HG03097 (cell line): ENCODE measurements around the gene HVCN1.
"Not testable (repeated sequence)": the region's sequence is repeated elsewhere in the genome, so short reads cannot be mapped to it uniquely, and the experiment has no call there.

Experiments used
- ATAC-seq: cut with Tn5 transposase; IDR thresholded peaks from one replicate; pipeline ENCODE4 v1.9.1; 2021; ENCODE audit not compliant: unreplicated experiment, low FRiP score

HVCN1 gene

GRCh38 chr12:110688446-110689280, at the start of gene HVCN1:
Gene HVCN1 (minus strand): TSS chr12:110689115. CDS start chr12:110683245, 5,870 bp downstream.
- no peak for ATAC-seq

GRCh38 chr12:110737532-110737931, 48.6 kb upstream of the HVCN1 start:
- no peak for ATAC-seq

GRCh38 chr12:110737016-110737415, 48.1 kb upstream of the HVCN1 start:
- ATAC-seq = not testable (repeated sequence)

GRCh38 chr12:110733900-110734299, 45.0 kb upstream of the HVCN1 start:
- no peak for ATAC-seq

- no peak for ATAC-seq
These were observed 44.3 kb upstream of the HVCN1 start for GRCh38 chr12:110733089-110733715.

- no peak for ATAC-seq
These were observed 43.7 kb upstream of the HVCN1 start for GRCh38 chr12:110732572-110732971.

- no peak for ATAC-seq
These were observed 42.6 kb upstream of the HVCN1 start for GRCh38 chr12:110731479-110731878.

- ATAC-seq = no peak
These were observed 39.7 kb upstream of the HVCN1 start for GRCh38 chr12:110728628-110729027.

GRCh38 chr12:110726708-110727369, 37.9 kb upstream of the HVCN1 start:
- no peak for ATAC-seq

- ATAC-seq = no peak
These were observed 37.1 kb upstream of the HVCN1 start for GRCh38 chr12:110726028-110726427.

- no peak for ATAC-seq
These were observed 36.4 kb upstream of the HVCN1 start for GRCh38 chr12:110725267-110725666.

GRCh38 chr12:110722892-110723291, 34.0 kb upstream of the HVCN1 start:
- not testable (repeated sequence) for ATAC-seq

- ATAC-seq = no peak
These were observed 32.7 kb upstream of the HVCN1 start for GRCh38 chr12:110721570-110721969.

GRCh38 chr12:110720516-110720915, 31.6 kb upstream of the HVCN1 start:
- ATAC-seq = no peak

GRCh38 chr12:110718222-110718908, 29.4 kb upstream of the HVCN1 start:
- no peak for ATAC-seq

- no peak for ATAC-seq
These were observed 28.1 kb upstream of the HVCN1 start for GRCh38 chr12:110717037-110717436.

GRCh38 chr12:110708917-110709316, 20.0 kb upstream of the HVCN1 start:
- ATAC-seq = no peak

GRCh38 chr12:110705309-110705708, 16.4 kb upstream of the HVCN1 start:
- no peak for ATAC-seq

GRCh38 chr12:110704750-110705149, 15.8 kb upstream of the HVCN1 start:
- ATAC-seq = no peak

GRCh38 chr12:110704231-110704630, 15.3 kb upstream of the HVCN1 start:
- ATAC-seq = no peak

- no peak for ATAC-seq
These were observed 13.2 kb upstream of the HVCN1 start for GRCh38 chr12:110702081-110702480.
